GM19372 (cell line): Measurements from ENCODE around the gene RPL10.

Source experiments
- ATAC-seq: cut with Tn5 transposase; IDR thresholded peaks from one replicate; pipeline ENCODE4 v1.9.1; 2021; ENCODE audit warnings: mild to moderate bottlenecking, low read depth, moderate library complexity; ENCODE audit not compliant: unreplicated experiment

RPL10 gene

GRCh38 chrX:154443992-154444754, 46.0 kb downstream of the RPL10 start, which contains the start of gene FAM50A:
Gene FAM50A, plus strand, starts transcription at chrX:154444141. Its CDS starts 95 bp downstream, at chrX:154444236.
- ATAC-seq = peak; percentile 74

- ATAC-seq = peak; percentile 11
These were observed 46.6 kb downstream of the RPL10 start for GRCh38 chrX:154444755-154445246.

- ATAC-seq = no peak
These were observed 47.6 kb downstream of the RPL10 start for GRCh38 chrX:154445776-154446175.

- ATAC-seq = no peak
These were observed 48.3 kb downstream of the RPL10 start for GRCh38 chrX:154446430-154446829.

GRCh38 chrX:154448484-154448883, 50.3 kb downstream of the RPL10 start:
- ATAC-seq = no peak

- ATAC-seq = no peak
These were observed 51.4 kb downstream of the RPL10 start for GRCh38 chrX:154449618-154450017.

- no peak for ATAC-seq
These were observed 52.1 kb downstream of the RPL10 start for GRCh38 chrX:154450312-154450711.
